GM19468 (cell line): Measurements from ENCODE around the gene CFAP58.
A peak's percentile ranks its signal among the peaks of the same experiment; 100 is the strongest.

Experiments used
- ATAC-seq: cut with Tn5 transposase; IDR thresholded peaks from one replicate; pipeline ENCODE4 v1.9.1; 2021; ENCODE audit warnings: mild to moderate bottlenecking, moderate library complexity, moderate number of reproducible peaks; ENCODE audit not compliant: unreplicated experiment; ENCODE audit errors: extremely low read depth

CFAP58 gene

GRCh38 chr10:104321725-104322415, 31.8 kb upstream of the CFAP58 start:
- ATAC-seq: no peak

- ATAC-seq: peak; percentile 61
Observed at GRCh38 chr10:104322416-104322782, 31.2 kb upstream of the CFAP58 start.

GRCh38 chr10:104323085-104323484, 30.5 kb upstream of the CFAP58 start:
- no peak for ATAC-seq

GRCh38 chr10:104323760-104324201, 29.9 kb upstream of the CFAP58 start:
- ATAC-seq: no peak

- no peak for ATAC-seq
Observed at GRCh38 chr10:104324221-104324686, 29.4 kb upstream of the CFAP58 start.

GRCh38 chr10:104324931-104325330, 28.7 kb upstream of the CFAP58 start:
- no peak for ATAC-seq

- no peak for ATAC-seq
Observed at GRCh38 chr10:104325436-104326435, 27.9 kb upstream of the CFAP58 start.

GRCh38 chr10:104326991-104327610, 26.5 kb upstream of the CFAP58 start:
- ATAC-seq: no peak

- ATAC-seq: no peak
Observed at GRCh38 chr10:104327745-104328645, 25.6 kb upstream of the CFAP58 start.

GRCh38 chr10:104328646-104328895, 25.1 kb upstream of the CFAP58 start:
- no peak for ATAC-seq

- ATAC-seq: no peak
Observed at GRCh38 chr10:104328896-104329710, 24.5 kb upstream of the CFAP58 start.

- ATAC-seq: no peak
Observed at GRCh38 chr10:104329735-104330134, 23.9 kb upstream of the CFAP58 start.

- no peak for ATAC-seq
Observed at GRCh38 chr10:104330168-104331110, 23.2 kb upstream of the CFAP58 start.

GRCh38 chr10:104331208-104331838, 22.3 kb upstream of the CFAP58 start:
- ATAC-seq: no peak

GRCh38 chr10:104332243-104333031, 21.2 kb upstream of the CFAP58 start:
- no peak for ATAC-seq

GRCh38 chr10:104333032-104333727, 20.5 kb upstream of the CFAP58 start:
- no peak for ATAC-seq
